Sigmoid colon (tissue), 7 donors: ENCODE measurements around the gene FAM229B. TPM values are rescaled to one million over a fixed set of nuclear protein-coding genes. Genes with fewer than 3 reads are reported as not detected.

Experiments used
- DNase-seq: peaks from one replicate; pipeline ENCODE4 v3.0.0-alpha.2; 2019
- H3K27ac ChIP-seq, 4 donors: fragments of 200-600 bp; sonication (generic); one replicate each; pipeline ENCODE4 v1.5.1; 2016 to 2019; ENCODE audit warnings: mild to moderate bottlenecking in 1 of 4
- H3K27me3 ChIP-seq, 3 donors: fragments of 200-600 bp; sonication (generic); one replicate each; pipeline ENCODE4 v1.5.1; 2019; ENCODE audit warnings: mild to moderate bottlenecking in 1 of 3
- H3K36me3 ChIP-seq, 4 donors: fragments of 200-600 bp; sonication (generic); one replicate each; pipeline ENCODE4 v1.5.1; 2016 to 2019
- H3K4me1 ChIP-seq, 4 donors: fragments of 200-600 bp; sonication (generic); one replicate each; pipeline ENCODE4 v1.5.1; 2017 to 2019
- H3K4me3 ChIP-seq, 4 donors: fragments of 200-600 bp; sonication (generic); one replicate each; pipeline ENCODE4 v1.5.1; 2017 to 2019; ENCODE audit warnings: mild to moderate bottlenecking in 2 of 4, moderate library complexity in 1 of 4
- H3K9me3 ChIP-seq, 4 donors: fragments of 200-600 bp in 3 of 4; sonication (generic) in 3 of 4; one replicate each; pipeline versions ENCODE4 v1.5.1 to v1.6.1; 2013 to 2019
- CTCF ChIP-seq, 4 experiments: fragments of 450-650 bp in 3 of 4; fragments of 200-600 bp in 1 of 4; IDR thresholded peaks; one replicate each; pipeline ENCODE4 v1.5.1; 2016 to 2019; ENCODE audit warnings: antibody characterized with exemption in 4 of 4, mild to moderate bottlenecking in 3 of 4, moderate library complexity in 2 of 4
- EP300 ChIP-seq, 4 donors: sonication (generic); formaldehyde crosslinking; IDR thresholded peaks; one replicate each; pipeline ENCODE4 v1.6.1; 2017; ENCODE audit warnings: antibody characterized with exemption in 4 of 4
- POLR2A ChIP-seq, 2 donors: fragments of 450-650 bp; IDR thresholded peaks; one replicate each; pipeline ENCODE4 v1.6.1; 2016; ENCODE audit warnings: antibody characterized with exemption in 2 of 2, mild to moderate bottlenecking in 2 of 2, moderate library complexity in 2 of 2
- POLR2AphosphoS5 ChIP-seq, 4 donors: sonication (generic); formaldehyde crosslinking; IDR thresholded peaks; one replicate each; pipeline ENCODE4 v1.6.1; 2017; ENCODE audit warnings: antibody characterized with exemption in 4 of 4
- WGBS, 2 donors: extraction: QIAGEN DNeasy Blood & Tissue Kit; methylation state at CpG; one replicate each; pipeline ENCODE4 v1.1.7; 2013; 5-methylcytosine and 5-hydroxymethylcytosine counted together
- intact Hi-C: fragments of 100-400 bp; cut with DNase I; formaldehyde crosslinking; loops from one replicate; pipeline ENCODE4 v1.15.1; 2023
- polyA plus RNA-seq, 3 donors: library from polyadenylated mRNA; stranded (reverse); fragments of 200-250 nt; gene quantifications; one replicate each; pipeline ENCODE4 v1.2.3, GENCODE V29; 2013
- total RNA-seq, 4 donors: library from RNA; depleted of rRNA; stranded (reverse); fragments of >200 nt; gene quantifications; one replicate each; pipeline ENCODE4 v1.1.0, GENCODE V29; 2016
- donor health status: healthy with polysubstance abuse.
- donor health status: Bipolar disorder and iron deficiency.
- donor health status: healthy.

FAM229B gene
- total RNA-seq (10 to 100 TPM; 11.4 to 22.2 (median 16.6) TPM), polyA plus RNA-seq (1 to 10 TPM in 2 of 3 donors, under 1 TPM in 1; 0.46 to 7.8 (median 3.5) TPM)

GRCh38 chr6:112087136-112087911, at the start of gene FAM229B, which contains the start of gene TUBE1:
TSS of gene FAM229B (plus strand) at chr6:112087591. CDS start at chr6:112099284, 11,693 bp downstream.
TSS of gene TUBE1 (minus strand) at chr6:112087482. CDS start at chr6:112087434, 48 bp downstream.
- no peaks in the 10 kb centered on the region for H3K9me3 ChIP-seq
- peaks cover 0 to 21% (median 9%) of the 10 kb centered on the region in 4 donors for H3K4me1 ChIP-seq
- intact Hi-C loops: loop anchor here (5.0 to 10.0 kb wide), 2 partner anchors 65 to 227 kb away; no protein-coding TSS in a partner anchor
- 0% methylated on average over 60 of the region's 60 CpGs for WGBS, 2 donors
- peak; percentile 96 for DNase-seq
- peaks cover 0 to 17% (median 0%) of the 10 kb centered on the region in 4 donors for H3K36me3 ChIP-seq
- peak within 1 kb of the TSS; percentile 87 to 93 (median 88) for H3K27ac ChIP-seq
- peak within 1 kb of the TSS; percentile 64 to 87 (median 78) for H3K4me3 ChIP-seq
- peak in 2 of 4 donors; percentile 32 to 52 for TF ChIP-seq EP300 (IDR thresholded peaks at IDR 0.05)
- no peak for TF ChIP-seq CTCF (IDR thresholded peaks at IDR 0.05)
- TF ChIP-seq POLR2A (IDR thresholded peaks at IDR 0.05): peak; percentile 86 to 94
- TF ChIP-seq POLR2AphosphoS5 (IDR thresholded peaks at IDR 0.05): peak; percentile 93 to 97 (median 96)
- no peaks in the 10 kb centered on the region for H3K27me3 ChIP-seq

- H3K36me3 ChIP-seq: no peaks in the 10 kb centered on the region
- H3K4me3 ChIP-seq: no peak overlapping the region
- intact Hi-C loops: no loop called here
- WGBS, 2 donors: 76 to 84% methylated on average over 8 of the region's 8 CpGs
- DNase-seq: peak; percentile 93
- H3K27me3 ChIP-seq: no peaks in the 10 kb centered on the region
- H3K9me3 ChIP-seq: no peaks in the 10 kb centered on the region
- peak overlapping the region; percentile 59 to 84 (median 77) for H3K27ac ChIP-seq
- H3K4me1 ChIP-seq: peaks cover 0 to 21% (median 14%) of the 10 kb centered on the region in 4 donors
- peak in 2 of 4 donors; percentile 21 to 55 for TF ChIP-seq EP300 (IDR thresholded peaks at IDR 0.05)
- no peak for TF ChIP-seq CTCF (IDR thresholded peaks at IDR 0.05)
- TF ChIP-seq POLR2AphosphoS5 (IDR thresholded peaks at IDR 0.05): peak in 3 of 4 donors; percentile 37 to 74 (median 61)
These were observed 49.6 kb upstream of the FAM229B start for GRCh38 chr6:112037783-112038216.

- intact Hi-C loops: no loop called here
- H3K4me1 ChIP-seq: peaks cover 0 to 22% (median 15%) of the 10 kb centered on the region in 4 donors
- no peaks in the 10 kb centered on the region for H3K27me3 ChIP-seq
- H3K27ac ChIP-seq: peak overlapping the region; percentile 59 to 84 (median 77)
- peak; percentile 77 for DNase-seq
- H3K4me3 ChIP-seq: no peak overlapping the region
- 77 to 91% methylated on average over 5 of the region's 5 CpGs for WGBS, 2 donors
- H3K9me3 ChIP-seq: no peaks in the 10 kb centered on the region
- no peaks in the 10 kb centered on the region for H3K36me3 ChIP-seq
- TF ChIP-seq CTCF (IDR thresholded peaks at IDR 0.05) (no peak), POLR2A (IDR thresholded peaks at IDR 0.05) (no peak), EP300 (IDR thresholded peaks at IDR 0.05) (no peak), POLR2AphosphoS5 (IDR thresholded peaks at IDR 0.05) (no peak)
These were observed 49.1 kb upstream of the FAM229B start for GRCh38 chr6:112038268-112038667.

GRCh38 chr6:112038756-112039430, 48.5 kb upstream of the FAM229B start:
- peaks cover 0 to 25% (median 17%) of the 10 kb centered on the region in 4 donors for H3K4me1 ChIP-seq
- intact Hi-C loops: no loop called here
- WGBS, 2 donors: 79 to 86% methylated on average over 15 of the region's 15 CpGs

More at GRCh38 chr6:112038756-112039430, 48.5 kb upstream of the FAM229B start:
- no peak for DNase-seq
- no peaks in the 10 kb centered on the region for H3K27me3 ChIP-seq
- no peaks in the 10 kb centered on the region for H3K36me3 ChIP-seq
- H3K4me3 ChIP-seq: no peak overlapping the region
- H3K9me3 ChIP-seq: no peaks in the 10 kb centered on the region
- TF ChIP-seq POLR2A (IDR thresholded peaks at IDR 0.05) (no peak), EP300 (IDR thresholded peaks at IDR 0.05) (no peak), CTCF (IDR thresholded peaks at IDR 0.05) (no peak), POLR2AphosphoS5 (IDR thresholded peaks at IDR 0.05) (no peak)
- peak overlapping the region; percentile 59 to 84 (median 77) for H3K27ac ChIP-seq
